Esophagus squamous epithelium (tissue), 5 donors: ENCODE results near the gene TNFAIP2. TPM values are rescaled to one million over a fixed set of nuclear protein-coding genes. Genes with fewer than 3 reads are reported as not detected.

Experiments
- DNase-seq: peaks from one replicate; lab custom pipeline; 2025; lab: John Stamatoyannopoulos, UW
- H3K27ac ChIP-seq, 4 donors: fragments of 200-600 bp; sonication (generic); one replicate each; pipeline ENCODE4 v1.5.1; 2016 to 2019; ENCODE audit warnings: mild to moderate bottlenecking in 1 of 4
- H3K27me3 ChIP-seq, 4 donors: fragments of 200-600 bp; sonication (generic); 1 replicate in 3 of 4; 2 replicates in 1 of 4; pipeline versions ENCODE4 v1.5.1 to v1.6.0; 2017 to 2021; ENCODE audit warnings: antibody characterized with exemption in 1 of 4
- H3K36me3 ChIP-seq, 3 donors: fragments of 200-600 bp; sonication (generic); one replicate each; pipeline ENCODE4 v1.5.1; 2016 to 2019
- H3K4me1 ChIP-seq, 3 donors: fragments of 200-600 bp; sonication (generic); one replicate each; pipeline ENCODE4 v1.5.1; 2017 to 2019
- H3K4me3 ChIP-seq, 4 donors: fragments of 200-600 bp; sonication (generic); 1 replicate in 3 of 4; 2 replicates in 1 of 4; pipeline ENCODE4 v1.5.1; 2016 to 2019; ENCODE audit warnings: mild to moderate bottlenecking in 2 of 4, moderate library complexity in 1 of 4
- H3K9me3 ChIP-seq, 3 donors: fragments of 200-600 bp; sonication (generic); one replicate each; pipeline ENCODE4 v1.5.1; 2016 to 2019
- CTCF ChIP-seq, 6 experiments: fragments of 450-650 bp in 4 of 6; fragments of 200-600 bp in 2 of 6; sonication (generic) in 2 of 6; IDR thresholded peaks; one replicate each; pipeline ENCODE4 v1.5.1; 2016 to 2019; ENCODE audit warnings: antibody characterized with exemption in 6 of 6, mild to moderate bottlenecking in 4 of 6, moderate library complexity in 4 of 6
- POLR2A ChIP-seq, 4 donors: fragments of 450-650 bp; IDR thresholded peaks; one replicate each; pipeline ENCODE4 v1.6.1; 2017; ENCODE audit warnings: antibody characterized with exemption in 4 of 4, mild to moderate bottlenecking in 4 of 4, moderate library complexity in 3 of 4
- WGBS, 2 donors: methylation state at CpG; one replicate each; pipeline ENCODE4 v1.1.5; 2018; 5-methylcytosine and 5-hydroxymethylcytosine counted together
- intact Hi-C: fragments of 100-400 bp; cut with DNase I; formaldehyde crosslinking; loops from one replicate; pipeline ENCODE4 v1.15.0; 2022
- total RNA-seq, 4 donors: library from RNA; depleted of rRNA; stranded (reverse); fragments of >200 nt; gene quantifications; one replicate each; pipeline ENCODE4 v1.1.0, GENCODE V29; 2016
- donor health status: DM: yes; HTN: yes; CAD: no.

TNFAIP2 gene
- total RNA-seq, 4 donors from 2014 or later = 36.6 to 163 (median 130) TPM

GRCh38 chr14:103078860-103079587 is 44.2 kb upstream of the TNFAIP2 start:
- 52 to 75% methylated on average over 2 to 3 of the region's 11 CpGs for WGBS, 2 donors
- no peak for TF ChIP-seq POLR2A (IDR thresholded peaks at IDR 0.05)
- TF ChIP-seq CTCF (IDR thresholded peaks at IDR 0.05) = no peak
- H3K27me3 ChIP-seq = peaks cover 0 to 27% (median 0%) of the 10 kb centered on the region in 4 donors
- intact Hi-C loops = loop anchor here (5.0 kb wide), 1 partner anchor 213 kb away; no protein-coding TSS in a partner anchor
- peaks cover 14 to 26% (median 16%) of the 10 kb centered on the region in 3 donors for H3K4me1 ChIP-seq
- H3K27ac ChIP-seq = no peak overlapping the region
- DNase-seq = no peak
- H3K36me3 ChIP-seq = no peaks in the 10 kb centered on the region
- H3K4me3 ChIP-seq = no peak overlapping the region
- no peaks in the 10 kb centered on the region for H3K9me3 ChIP-seq

- Histone ChIP-seq H3K4me1 (peaks cover 0 to 8% (median 7%) of the 10 kb centered on the region in 3 donors), H3K27me3 (peaks cover 0 to 57% (median 0%) of the 10 kb centered on the region in 4 donors), H3K36me3 (no peaks in the 10 kb centered on the region), H3K27ac (no peak overlapping the region), H3K9me3 (no peaks in the 10 kb centered on the region), H3K4me3 (no peak overlapping the region)
- DNase-seq = no peak
- no peak for TF ChIP-seq POLR2A (IDR thresholded peaks at IDR 0.05)
- 93 to 94% methylated on average over 2 of the region's 2 CpGs for WGBS, 2 donors
- intact Hi-C loops = no loop called here
Measured at GRCh38 chr14:103081951-103082350, 41.3 kb upstream of the TNFAIP2 start.

DNA sequence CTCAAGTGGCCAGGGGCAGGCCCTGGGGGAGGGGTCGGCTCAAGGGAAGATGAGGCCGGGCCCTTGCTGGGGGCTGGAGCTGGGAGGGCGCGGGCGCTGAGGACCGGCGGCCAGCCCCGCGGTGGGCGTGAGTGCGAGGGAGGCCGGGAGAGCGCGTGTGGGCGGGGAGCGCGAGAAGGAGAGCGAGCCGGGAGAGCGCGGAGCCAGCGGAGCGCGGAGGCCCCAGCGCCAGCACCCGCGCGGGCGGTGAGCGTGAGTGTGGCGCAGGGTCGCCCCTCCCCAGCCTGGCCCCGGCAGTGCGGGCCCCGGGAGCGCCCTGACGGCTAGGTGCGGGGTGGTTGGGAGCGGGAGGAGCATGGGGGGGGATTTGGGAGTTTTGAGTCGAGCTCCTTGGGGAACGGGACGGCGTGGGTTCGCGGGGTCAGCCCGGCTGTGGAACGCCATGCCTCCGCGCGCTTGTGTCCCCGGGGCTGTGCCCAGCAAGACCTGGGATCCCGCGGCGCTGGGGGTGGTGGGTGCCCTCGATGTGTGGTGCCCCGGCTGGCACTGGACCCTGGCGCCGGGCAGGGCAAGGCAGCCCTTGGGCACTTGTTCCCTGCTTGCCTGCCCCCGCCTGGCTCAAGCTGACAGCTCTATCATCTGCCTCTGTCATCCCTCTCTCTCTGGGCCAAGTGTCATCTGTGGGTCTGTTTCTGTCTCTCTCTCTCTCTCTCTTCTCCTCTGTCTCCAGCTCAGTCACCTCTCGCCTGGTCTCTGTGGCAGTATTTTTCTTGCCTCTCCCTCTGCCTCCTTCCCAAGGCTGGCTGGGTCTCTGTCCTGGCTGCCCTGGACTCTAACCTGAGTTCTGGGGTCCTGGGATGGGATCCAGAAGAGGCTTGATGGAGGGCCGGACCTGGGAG is 39.0 kb upstream of the TNFAIP2 start, which contains the start of gene LBHD2:
TSS of gene LBHD2 (plus strand) at position 190 of the 899 bp plus-strand sequence. CDS start 1,803 bp downstream, outside the sequence.
- H3K36me3 ChIP-seq = no peaks in the 10 kb centered on the region
- peak within 1 kb of the TSS in 2 of 4 donors; percentile 24 to 54 for H3K4me3 ChIP-seq
- DNase-seq = no peak
- peaks cover 0 to 8% (median 7%) of the 10 kb centered on the region in 3 donors for H3K4me1 ChIP-seq
- H3K9me3 ChIP-seq = no peaks in the 10 kb centered on the region
- peaks cover 0 to 61% (median 0%) of the 10 kb centered on the region in 4 donors for H3K27me3 ChIP-seq
- H3K27ac ChIP-seq = no peak within 1 kb of the TSS
- intact Hi-C loops = no loop called here
- no peak for TF ChIP-seq POLR2A (IDR thresholded peaks at IDR 0.05)
- TF ChIP-seq CTCF (IDR thresholded peaks at IDR 0.05) = no peak
- WGBS, 2 donors = 20 to 41% methylated on average over 4 to 5 of the region's 61 CpGs

DNA sequence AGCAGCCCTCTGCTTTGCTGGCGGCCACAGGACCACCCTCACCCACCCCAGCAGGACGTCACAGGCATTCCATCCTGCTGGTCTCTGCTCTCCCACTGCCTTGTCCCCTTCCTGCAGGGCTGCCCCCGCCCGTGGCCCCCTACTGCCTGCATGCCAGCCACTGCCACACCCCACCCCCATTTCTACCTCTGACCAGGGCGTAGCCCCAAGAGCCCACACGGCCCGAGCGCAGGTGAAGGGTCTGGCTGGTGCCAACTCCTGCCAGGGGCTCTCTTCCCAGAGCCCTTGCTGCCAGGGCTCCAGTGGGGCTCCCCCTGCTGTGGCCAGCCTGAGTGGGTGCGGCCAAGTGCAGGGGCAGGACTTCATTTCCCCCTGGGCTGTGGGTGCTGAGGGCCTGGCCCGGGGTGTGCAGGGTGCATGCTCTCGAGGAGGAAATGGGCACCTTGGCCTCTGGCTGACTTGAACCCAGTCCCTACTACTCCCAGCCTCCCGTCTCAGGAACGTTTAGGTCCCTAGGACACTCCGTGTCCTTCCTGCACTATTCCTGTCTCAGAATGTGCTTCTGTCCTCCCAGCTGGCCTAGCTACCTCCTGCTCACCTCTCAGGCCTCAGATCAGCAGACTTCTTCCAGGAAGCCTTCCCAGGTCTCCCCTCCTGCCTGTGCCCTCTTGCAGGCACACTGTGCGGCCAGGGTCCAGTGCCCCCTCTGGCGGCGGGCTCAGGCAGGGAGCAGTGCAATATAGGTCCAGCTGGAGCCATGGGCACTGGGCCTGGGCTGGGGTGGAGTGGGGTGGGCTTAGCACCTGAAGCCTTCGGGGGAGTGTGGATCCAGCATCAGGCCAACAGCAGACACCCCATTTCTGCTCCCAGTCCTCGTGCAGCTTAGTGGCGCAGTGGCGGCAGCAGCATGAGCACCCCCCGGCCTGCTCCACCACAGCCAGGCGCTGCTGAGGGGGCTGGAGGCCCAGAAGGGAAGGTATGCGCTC is 37.9 kb upstream of the TNFAIP2 start:
- intact Hi-C loops = no loop called here
- no peak overlapping the region for H3K4me3 ChIP-seq
- DNase-seq = no peak
- peaks cover 0 to 57% (median 0%) of the 10 kb centered on the region in 4 donors for H3K27me3 ChIP-seq
- H3K4me1 ChIP-seq = peaks cover 0 to 8% (median 7%) of the 10 kb centered on the region in 3 donors
- H3K36me3 ChIP-seq = no peaks in the 10 kb centered on the region
- H3K27ac ChIP-seq = no peak overlapping the region
- no peaks in the 10 kb centered on the region for H3K9me3 ChIP-seq
- 70 to 85% methylated on average over 8 to 14 of the region's 24 CpGs for WGBS, 2 donors
- no peak for TF ChIP-seq CTCF (IDR thresholded peaks at IDR 0.05)
- TF ChIP-seq POLR2A (IDR thresholded peaks at IDR 0.05) = no peak
